ENCODE results near the gene SMIM28.
"Not testable (repeated sequence)": the region's sequence is repeated elsewhere in the genome, so short reads cannot be mapped to it uniquely, and the experiment has no call there.

SMIM28 gene

GRCh38 chr6:138418118-138418742 lies 40.5 kb downstream of the SMIM28 start:
- H3K4me1 ChIP-seq (ENCODE audit: control insufficient read depth, insufficient read depth, low read length) = no peaks in the 10 kb centered on the region
- H3K4me3 ChIP-seq (ENCODE audit: low read length) = no peak overlapping the region
- no peak overlapping the region for H3K9ac ChIP-seq (ENCODE audit: low read length)
- H3K27me3 ChIP-seq (ENCODE audit: control insufficient read depth, insufficient read depth, low read length) = no peaks in the 10 kb centered on the region
- H3K27ac ChIP-seq (ENCODE audit: low read depth, low read length) = no peak overlapping the region
- peaks cover 12% of the 10 kb centered on the region for H3K36me3 ChIP-seq (ENCODE audit: control insufficient read depth, insufficient read depth, low read length)

GRCh38 chr6:138419766-138420165 lies 42.1 kb downstream of the SMIM28 start:
- H3K4me1 ChIP-seq (ENCODE audit: control insufficient read depth, insufficient read depth, low read length) = no peaks in the 10 kb centered on the region
- no peak overlapping the region for H3K9ac ChIP-seq (ENCODE audit: low read length)
- peaks cover 7% of the 10 kb centered on the region for H3K36me3 ChIP-seq (ENCODE audit: control insufficient read depth, insufficient read depth, low read length)
- no peak overlapping the region for H3K4me3 ChIP-seq (ENCODE audit: low read length)
- no peak overlapping the region for H3K27ac ChIP-seq (ENCODE audit: low read depth, low read length)
- no peaks in the 10 kb centered on the region for H3K27me3 ChIP-seq (ENCODE audit: control insufficient read depth, insufficient read depth, low read length)

GRCh38 chr6:138420356-138420755 lies 42.7 kb downstream of the SMIM28 start:
- no peak overlapping the region for H3K9ac ChIP-seq (ENCODE audit: low read length)

GRCh38 chr6:138421089-138421488 lies 43.4 kb downstream of the SMIM28 start:
- no peak overlapping the region for H3K27ac ChIP-seq (ENCODE audit: low read depth, low read length)
- H3K9ac ChIP-seq (ENCODE audit: low read length) = no peak overlapping the region
- H3K4me1 ChIP-seq (ENCODE audit: control insufficient read depth, insufficient read depth, low read length) = no peaks in the 10 kb centered on the region
- H3K36me3 ChIP-seq (ENCODE audit: control insufficient read depth, insufficient read depth, low read length) = peaks cover 3% of the 10 kb centered on the region
- H3K4me3 ChIP-seq (ENCODE audit: low read length) = no peak overlapping the region
- no peaks in the 10 kb centered on the region for H3K27me3 ChIP-seq (ENCODE audit: control insufficient read depth, insufficient read depth, low read length)

More at GRCh38 chr6:138420356-138420755, 42.7 kb downstream of the SMIM28 start:
- H3K4me3 ChIP-seq (ENCODE audit: low read length) = no peak overlapping the region
- H3K27me3 ChIP-seq (ENCODE audit: control insufficient read depth, insufficient read depth, low read length) = no peaks in the 10 kb centered on the region
- H3K36me3 ChIP-seq (ENCODE audit: control insufficient read depth, insufficient read depth, low read length) = peaks cover 4% of the 10 kb centered on the region
- no peaks in the 10 kb centered on the region for H3K4me1 ChIP-seq (ENCODE audit: control insufficient read depth, insufficient read depth, low read length)
- H3K27ac ChIP-seq (ENCODE audit: low read depth, low read length) = no peak overlapping the region

GRCh38 chr6:138421608-138422007 lies 43.9 kb downstream of the SMIM28 start:
- no peak overlapping the region for H3K27ac ChIP-seq (ENCODE audit: low read depth, low read length)
- no peak overlapping the region for H3K9ac ChIP-seq (ENCODE audit: low read length)
- H3K4me1 ChIP-seq (ENCODE audit: control insufficient read depth, insufficient read depth, low read length) = no peaks in the 10 kb centered on the region
- no peaks in the 10 kb centered on the region for H3K27me3 ChIP-seq (ENCODE audit: control insufficient read depth, insufficient read depth, low read length)
- H3K4me3 ChIP-seq (ENCODE audit: low read length) = no peak overlapping the region
- H3K36me3 ChIP-seq (ENCODE audit: control insufficient read depth, insufficient read depth, low read length) = peaks cover 3% of the 10 kb centered on the region

GRCh38 chr6:138422861-138423260 lies 45.2 kb downstream of the SMIM28 start:
- Histone ChIP-seq H3K27ac (ENCODE audit: low read depth, low read length) (no peak overlapping the region), H3K27me3 (ENCODE audit: control insufficient read depth, insufficient read depth, low read length) (no peaks in the 10 kb centered on the region), H3K4me3 (ENCODE audit: low read length) (no peak overlapping the region), H3K36me3 (ENCODE audit: control insufficient read depth, insufficient read depth, low read length) (peaks cover 3% of the 10 kb centered on the region), H3K9ac (ENCODE audit: low read length) (no peak overlapping the region), H3K4me1 (ENCODE audit: control insufficient read depth, insufficient read depth, low read length) (no peaks in the 10 kb centered on the region)

- H3K4me1 ChIP-seq (ENCODE audit: control insufficient read depth, insufficient read depth, low read length) = no peaks in the 10 kb centered on the region
- peaks cover 3% of the 10 kb centered on the region for H3K36me3 ChIP-seq (ENCODE audit: control insufficient read depth, insufficient read depth, low read length)
- H3K4me3 ChIP-seq (ENCODE audit: low read length) = no peak overlapping the region
Measured at GRCh38 chr6:138424004-138424904, 46.5 kb downstream of the SMIM28 start.

GRCh38 chr6:138425256-138425655 lies 47.6 kb downstream of the SMIM28 start:
- not testable (repeated sequence) for H3K27ac ChIP-seq (ENCODE audit: low read depth, low read length); H3K9ac ChIP-seq (ENCODE audit: low read length); H3K27me3 ChIP-seq (ENCODE audit: control insufficient read depth, insufficient read depth, low read length); H3K4me3 ChIP-seq (ENCODE audit: low read length); H3K36me3 ChIP-seq (ENCODE audit: control insufficient read depth, insufficient read depth, low read length); H3K4me1 ChIP-seq (ENCODE audit: control insufficient read depth, insufficient read depth, low read length)

More at GRCh38 chr6:138424004-138424904, 46.5 kb downstream of the SMIM28 start:
- no peaks in the 10 kb centered on the region for H3K27me3 ChIP-seq (ENCODE audit: control insufficient read depth, insufficient read depth, low read length)
- no peak overlapping the region for H3K27ac ChIP-seq (ENCODE audit: low read depth, low read length)
- no peak overlapping the region for H3K9ac ChIP-seq (ENCODE audit: low read length)

GRCh38 chr6:138426500-138427123 lies 48.9 kb downstream of the SMIM28 start:
- Histone ChIP-seq H3K36me3 (ENCODE audit: control insufficient read depth, insufficient read depth, low read length) (peaks cover 3% of the 10 kb centered on the region), H3K27ac (ENCODE audit: low read depth, low read length) (no peak overlapping the region), H3K4me3 (ENCODE audit: low read length) (no peak overlapping the region), H3K27me3 (ENCODE audit: control insufficient read depth, insufficient read depth, low read length) (no peaks in the 10 kb centered on the region), H3K4me1 (ENCODE audit: control insufficient read depth, insufficient read depth, low read length) (no peaks in the 10 kb centered on the region), H3K9ac (ENCODE audit: low read length) (no peak overlapping the region)

GRCh38 chr6:138427701-138428100 lies 50.0 kb downstream of the SMIM28 start:
- Histone ChIP-seq H3K4me1 (ENCODE audit: control insufficient read depth, insufficient read depth, low read length) (no peaks in the 10 kb centered on the region), H3K36me3 (ENCODE audit: control insufficient read depth, insufficient read depth, low read length) (peaks cover 3% of the 10 kb centered on the region), H3K4me3 (ENCODE audit: low read length) (no peak overlapping the region)

GRCh38 chr6:138428944-138429598 lies 51.4 kb downstream of the SMIM28 start:
- no peak overlapping the region for H3K4me3 ChIP-seq (ENCODE audit: low read length)
- no peaks in the 10 kb centered on the region for H3K4me1 ChIP-seq (ENCODE audit: control insufficient read depth, insufficient read depth, low read length)

More at GRCh38 chr6:138427701-138428100, 50.0 kb downstream of the SMIM28 start:
- H3K9ac ChIP-seq (ENCODE audit: low read length) = no peak overlapping the region
- no peak overlapping the region for H3K27ac ChIP-seq (ENCODE audit: low read depth, low read length)
- H3K27me3 ChIP-seq (ENCODE audit: control insufficient read depth, insufficient read depth, low read length) = no peaks in the 10 kb centered on the region

GRCh38 chr6:138429761-138430160 lies 52.1 kb downstream of the SMIM28 start:
- Histone ChIP-seq H3K9ac (ENCODE audit: low read length) (no peak overlapping the region), H3K4me3 (ENCODE audit: low read length) (no peak overlapping the region), H3K36me3 (ENCODE audit: control insufficient read depth, insufficient read depth, low read length) (no peaks in the 10 kb centered on the region), H3K27me3 (ENCODE audit: control insufficient read depth, insufficient read depth, low read length) (no peaks in the 10 kb centered on the region), H3K27ac (ENCODE audit: low read depth, low read length) (no peak overlapping the region), H3K4me1 (ENCODE audit: control insufficient read depth, insufficient read depth, low read length) (no peaks in the 10 kb centered on the region)

More at GRCh38 chr6:138428944-138429598, 51.4 kb downstream of the SMIM28 start:
- no peaks in the 10 kb centered on the region for H3K27me3 ChIP-seq (ENCODE audit: control insufficient read depth, insufficient read depth, low read length)
- no peaks in the 10 kb centered on the region for H3K36me3 ChIP-seq (ENCODE audit: control insufficient read depth, insufficient read depth, low read length)
- no peak overlapping the region for H3K27ac ChIP-seq (ENCODE audit: low read depth, low read length)
- no peak overlapping the region for H3K9ac ChIP-seq (ENCODE audit: low read length)
